Measurements from ENCODE around the gene TIGIT.

GRCh38 chr3:114293838-114294535 lies at the start of gene TIGIT:
- TF ChIP-seq POLR2AphosphoS5 (IDR thresholded peaks at IDR 0.05; ENCODE audit: low read depth, low read length) (no peak), SIN3A (IDR thresholded peaks at IDR 0.05; ENCODE audit: borderline replicate concordance, insufficient read depth, low read length) (no peak), TAF1 (IDR thresholded peaks at IDR 0.05; ENCODE audit: borderline replicate concordance, insufficient read depth, low read length) (no peak), REST (IDR thresholded peaks at IDR 0.05; ENCODE audit: insufficient read depth in 1 of 2, low read depth in 2 of 2, low read length in 2 of 2) (no peak), FOXP2 (optimal IDR thresholded peaks at IDR 0.05; ENCODE audit: borderline replicate concordance, extremely low read depth, extremely low read length, insufficient read depth) (no peak)
